HG03196 (cell line): Measurements from ENCODE around the gene STT3B.
A peak's percentile ranks its signal among the peaks of the same experiment; 100 is the strongest.
"Not testable (repeated sequence)": the region's sequence is repeated elsewhere in the genome, so short reads cannot be mapped to it uniquely, and the experiment has no call there.

ENCODE experiments used
- ATAC-seq: cut with Tn5 transposase; IDR thresholded peaks from one replicate; pipeline ENCODE4 v1.9.1; 2021; ENCODE audit not compliant: unreplicated experiment

Gene STT3B

DNA sequence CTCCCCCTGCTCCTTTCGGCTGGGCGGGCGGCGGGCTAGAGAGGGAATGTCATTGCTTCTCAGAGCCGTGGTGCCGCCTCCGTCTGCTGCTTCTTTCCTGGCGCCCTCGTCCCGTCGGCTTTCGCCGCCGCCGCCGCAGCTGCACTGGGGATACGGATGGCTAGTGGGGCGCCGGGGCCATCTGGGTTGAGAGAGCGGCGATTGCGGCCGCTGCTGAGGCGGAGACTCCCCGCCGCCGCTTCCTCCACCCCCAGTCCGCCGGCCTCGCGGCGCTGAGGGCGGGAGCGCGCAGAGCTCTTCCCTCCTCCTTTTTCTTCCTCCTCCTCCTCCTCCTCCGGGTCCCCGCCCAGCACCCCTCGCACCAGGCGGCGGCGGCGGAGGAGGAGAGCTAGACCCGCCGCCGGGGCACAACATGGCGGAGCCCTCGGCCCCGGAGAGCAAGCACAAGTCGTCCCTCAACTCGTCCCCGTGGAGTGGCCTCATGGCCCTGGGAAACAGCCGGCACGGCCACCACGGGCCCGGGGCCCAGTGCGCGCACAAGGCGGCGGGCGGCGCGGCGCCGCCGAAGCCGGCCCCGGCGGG is at the start of gene STT3B:
Gene STT3B (plus strand): TSS at position 339 of the 582 bp plus-strand sequence. CDS start 74 bp downstream, at position 413.
- ATAC-seq: peak; percentile 52

DNA sequence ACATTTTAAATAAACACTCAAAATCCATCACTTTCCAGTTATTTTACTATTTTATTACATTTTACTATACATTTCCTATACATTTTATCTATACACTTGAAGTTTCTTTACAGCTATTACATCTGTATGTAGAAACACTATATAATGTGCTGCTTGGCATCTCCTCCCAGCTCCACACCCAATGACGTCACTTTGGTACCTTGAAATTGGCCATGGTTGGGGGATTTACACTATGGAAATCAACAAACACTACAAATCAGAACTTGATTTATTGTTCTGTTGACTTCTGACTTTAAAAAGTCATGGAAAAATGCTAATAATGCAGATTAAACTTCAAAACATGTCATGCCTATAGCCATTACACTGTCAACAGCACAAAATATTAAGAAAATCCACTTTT is 48.9 kb upstream of the STT3B start:
- ATAC-seq: no peak

DNA sequence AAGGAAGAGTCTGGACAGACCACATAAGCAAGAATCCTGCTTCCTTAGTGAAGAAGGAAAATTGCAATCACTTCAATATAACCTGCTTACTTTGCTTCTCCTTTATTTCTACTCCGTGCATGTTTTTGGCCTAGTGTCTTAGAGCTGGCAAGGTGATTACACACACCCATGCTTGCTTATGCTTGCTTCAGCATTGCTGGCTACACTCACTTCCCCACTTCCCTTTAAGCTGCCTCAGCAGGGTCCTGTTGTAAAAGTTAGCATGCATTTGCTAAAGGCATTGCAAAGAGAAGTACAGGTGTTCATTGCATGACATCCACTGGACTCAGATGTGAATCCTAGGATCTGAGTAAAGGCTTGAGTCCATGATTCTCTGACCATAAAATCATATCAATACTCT is 47.5 kb upstream of the STT3B start:
- no peak for ATAC-seq

DNA sequence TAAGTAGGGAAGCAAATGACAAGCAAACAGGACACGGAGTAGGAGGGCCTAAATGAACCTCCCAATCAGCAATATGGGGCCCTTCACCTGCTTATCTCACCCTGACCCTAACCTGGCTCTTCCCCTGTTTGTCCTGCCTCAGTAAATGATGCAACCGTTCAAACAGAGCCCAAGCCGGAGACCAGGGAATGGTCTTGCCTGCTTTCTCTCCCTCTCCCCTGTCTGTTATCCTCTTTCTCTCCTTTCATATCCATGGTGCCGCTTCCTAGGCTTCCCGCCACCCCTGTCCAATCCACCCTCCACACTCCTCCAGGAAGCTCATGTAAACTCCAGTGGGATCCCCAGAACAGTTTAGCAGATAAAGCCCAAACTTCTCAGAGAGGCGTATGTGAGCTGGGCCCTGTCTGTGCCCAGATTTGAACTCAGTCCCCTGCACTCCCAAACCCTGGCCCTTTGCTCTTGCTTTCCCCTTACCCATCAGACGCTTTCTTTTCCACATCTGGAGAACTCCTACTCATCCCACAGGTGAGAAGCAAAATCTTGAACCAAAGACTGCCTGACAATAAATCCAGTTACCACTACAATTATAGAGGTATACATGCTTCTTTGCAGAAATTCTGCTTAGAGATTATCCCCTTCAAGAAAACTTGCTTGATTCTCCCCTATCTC is 45.7 kb upstream of the STT3B start:
- no peak for ATAC-seq

DNA sequence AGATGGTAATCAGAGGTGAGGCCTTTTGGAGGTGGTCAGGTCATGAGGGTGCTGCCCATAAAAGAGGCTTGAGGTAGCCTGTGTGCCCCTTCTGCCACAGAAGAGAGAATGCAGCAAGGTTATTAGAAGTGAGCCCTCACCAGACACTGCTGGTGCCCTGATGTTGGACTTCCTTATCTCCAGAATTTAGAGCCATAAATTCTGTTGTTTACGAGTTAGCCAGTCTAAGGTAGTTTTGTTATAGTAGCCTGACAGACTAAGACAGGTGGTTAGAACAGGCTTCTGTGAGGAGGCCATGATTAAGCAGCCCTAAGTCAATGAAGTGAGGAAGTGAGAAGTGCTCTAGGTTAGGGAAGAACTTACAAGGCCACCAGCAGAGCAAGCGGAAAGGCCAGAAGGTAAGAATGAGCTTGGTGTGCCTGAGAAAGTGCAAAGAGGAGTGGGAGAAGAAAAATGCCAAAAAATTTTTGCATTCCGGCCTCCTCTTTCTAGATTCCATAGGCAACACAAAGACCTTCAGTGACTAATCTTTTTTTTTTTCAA is 44.2 kb upstream of the STT3B start:
- no peak for ATAC-seq

DNA sequence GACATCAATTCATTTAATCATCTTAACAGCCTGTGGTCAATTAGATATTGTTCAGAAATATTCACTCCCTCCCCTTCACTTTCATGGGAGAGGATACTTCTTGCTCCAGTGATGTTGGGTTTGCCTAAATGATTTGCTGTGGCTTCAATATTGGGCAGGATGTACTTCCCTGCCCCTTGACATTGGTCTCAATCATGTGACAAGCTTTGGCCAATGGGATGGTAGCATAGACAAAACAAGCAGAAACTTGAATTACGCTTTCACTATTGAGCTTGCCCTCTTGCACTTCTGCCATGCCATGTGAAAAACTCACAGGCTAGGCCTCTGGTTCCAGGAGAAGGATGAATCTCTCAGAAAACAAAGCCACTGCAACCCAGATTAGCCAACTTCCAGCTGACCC is 42.2 kb upstream of the STT3B start:
- ATAC-seq: no peak

DNA sequence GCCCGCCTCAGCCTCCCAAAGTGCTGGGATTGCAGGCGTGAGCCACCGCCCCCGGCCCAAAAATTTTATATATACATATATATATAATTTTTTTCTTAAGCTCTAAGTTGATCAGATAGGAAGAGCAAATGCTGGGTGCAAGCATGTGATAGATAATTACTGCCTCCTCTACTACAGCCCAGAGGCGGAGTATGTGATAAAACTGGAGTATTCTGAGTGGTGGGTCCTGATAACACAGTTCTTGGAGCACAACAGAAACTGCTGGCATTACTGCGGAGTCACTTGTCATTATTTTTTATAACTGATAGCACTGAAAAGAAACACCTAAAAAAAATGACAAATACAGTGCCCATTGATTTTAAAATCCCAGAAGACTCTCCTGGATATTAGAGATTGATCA is 41.1 kb upstream of the STT3B start:
- no peak for ATAC-seq

DNA sequence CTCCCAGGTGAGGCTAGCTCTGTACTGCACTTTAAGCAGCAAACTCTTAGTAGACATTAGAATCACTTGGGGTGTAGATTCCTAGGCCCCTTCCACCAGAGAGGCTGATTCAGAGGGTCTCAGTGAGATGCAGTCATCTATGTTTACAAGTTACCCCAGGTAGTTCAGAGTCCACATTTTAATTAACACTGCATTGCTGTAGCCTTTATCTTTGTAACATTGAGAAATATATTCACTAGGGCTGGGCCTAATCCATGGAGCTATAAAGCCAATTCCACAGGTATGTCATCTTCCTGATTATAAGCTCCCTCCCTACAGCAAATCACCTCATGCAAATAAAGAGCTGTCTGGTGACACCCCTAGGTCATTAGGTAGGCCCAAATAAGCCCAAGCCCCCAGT is 39.6 kb upstream of the STT3B start:
- no peak for ATAC-seq

DNA sequence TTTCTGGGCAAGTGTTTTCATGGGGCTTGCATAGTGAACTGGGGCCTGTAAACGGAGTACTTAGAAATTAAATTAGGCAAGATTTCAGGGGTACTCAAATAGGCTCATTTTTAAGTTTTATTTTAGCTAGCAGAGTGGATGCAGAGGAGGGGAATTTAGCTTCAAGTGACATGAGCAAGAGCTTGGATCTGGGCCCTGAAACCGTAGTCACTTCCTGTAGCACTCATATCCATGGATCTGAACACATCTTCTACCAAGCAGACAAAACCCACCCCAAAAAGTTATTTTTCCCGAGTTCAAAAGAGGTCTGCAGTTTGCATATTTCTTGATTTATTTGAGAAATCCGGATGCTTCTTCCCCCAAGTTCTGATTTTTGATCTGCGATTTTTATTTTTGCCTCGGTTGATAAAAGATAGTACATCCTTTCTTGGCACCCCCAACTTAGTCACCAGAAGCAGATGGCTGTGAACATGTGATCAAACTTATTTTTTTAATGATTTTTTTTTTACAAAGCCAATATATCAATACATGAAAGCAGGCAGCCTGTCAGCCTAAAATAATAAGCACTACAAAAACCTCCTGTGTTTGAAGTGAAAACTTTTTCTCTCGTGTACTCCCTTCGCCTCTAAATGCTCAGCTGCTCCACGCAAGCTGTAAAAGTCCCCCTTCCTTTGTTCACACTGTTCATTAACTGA is 36.6 kb upstream of the STT3B start:
- ATAC-seq: no peak

DNA sequence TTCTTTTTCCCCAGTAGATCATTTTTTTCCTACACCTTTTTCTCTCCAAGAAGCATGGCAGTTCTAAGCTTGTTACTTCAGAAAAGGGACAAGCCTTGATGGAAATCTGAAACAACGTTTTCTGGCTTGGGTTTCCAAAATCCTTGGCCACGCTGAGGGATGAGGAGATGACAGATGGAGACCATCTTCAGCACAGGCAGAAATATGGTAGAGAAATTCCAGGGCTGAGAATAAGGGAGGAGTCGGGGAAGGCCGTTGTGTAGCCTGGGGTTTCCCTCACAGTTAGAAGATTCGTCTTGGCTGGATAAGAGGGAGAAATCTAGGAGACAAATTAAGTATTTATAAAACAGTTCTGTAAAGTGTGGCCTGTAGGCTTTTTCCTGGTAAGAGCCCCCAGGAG is 33.9 kb upstream of the STT3B start:
- ATAC-seq: no peak

DNA sequence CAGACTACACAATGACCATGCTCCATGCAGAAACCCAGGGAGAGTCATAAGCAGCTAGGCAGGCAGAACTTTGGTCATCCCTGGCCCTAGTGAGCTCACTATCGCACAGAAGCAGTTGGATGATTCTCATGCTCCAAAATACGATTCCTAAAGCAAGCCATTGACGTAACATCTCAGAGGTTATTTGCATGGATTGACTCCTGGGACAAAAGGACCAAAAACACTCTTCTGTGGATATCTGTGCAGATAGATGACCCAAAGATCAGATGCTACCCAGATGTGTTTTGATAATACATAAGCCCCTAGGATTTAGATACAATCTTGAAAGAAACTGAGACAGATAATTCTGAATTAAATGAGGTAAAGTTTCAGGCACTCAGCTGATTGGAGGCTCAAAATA is 33.4 kb upstream of the STT3B start:
- no peak for ATAC-seq

DNA sequence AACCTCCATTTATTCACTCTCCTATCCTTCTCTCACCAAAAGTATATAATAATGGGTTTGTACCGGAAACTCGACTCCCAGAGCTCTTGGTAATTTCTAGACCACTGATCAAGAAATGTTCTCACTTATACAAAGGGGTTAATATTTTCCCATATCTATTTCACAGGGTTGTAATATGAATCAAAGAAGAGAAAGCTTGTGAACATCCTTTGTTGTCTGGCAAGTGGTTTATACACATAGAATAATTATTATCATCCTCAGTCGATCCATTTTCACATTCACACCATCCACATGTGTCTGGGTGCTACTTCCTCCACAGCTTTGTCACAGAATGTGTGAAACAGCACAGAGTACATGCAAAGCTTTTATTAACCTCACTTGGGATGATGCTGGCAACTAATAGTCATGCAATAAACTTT is 29.9 kb upstream of the STT3B start:
- ATAC-seq: no peak

DNA sequence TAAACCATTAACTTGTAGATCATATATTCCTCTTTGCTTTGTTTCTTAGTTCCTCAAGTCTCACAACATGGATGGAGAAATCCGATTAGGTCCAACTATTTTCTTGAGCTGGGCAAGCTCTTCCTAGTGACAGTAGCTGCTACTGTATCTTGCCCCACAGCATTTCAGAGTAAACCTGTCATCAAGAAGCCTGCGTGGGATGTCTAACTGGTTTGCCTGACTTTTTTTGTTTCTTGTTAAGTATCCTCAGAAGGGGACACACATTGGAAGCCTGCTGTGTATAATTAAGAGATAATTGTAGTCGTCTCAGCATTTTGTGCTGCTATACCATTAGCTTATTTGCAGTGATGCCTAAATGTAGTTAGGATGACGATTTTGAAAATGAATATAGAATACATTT is 29.3 kb upstream of the STT3B start:
- no peak for ATAC-seq

DNA sequence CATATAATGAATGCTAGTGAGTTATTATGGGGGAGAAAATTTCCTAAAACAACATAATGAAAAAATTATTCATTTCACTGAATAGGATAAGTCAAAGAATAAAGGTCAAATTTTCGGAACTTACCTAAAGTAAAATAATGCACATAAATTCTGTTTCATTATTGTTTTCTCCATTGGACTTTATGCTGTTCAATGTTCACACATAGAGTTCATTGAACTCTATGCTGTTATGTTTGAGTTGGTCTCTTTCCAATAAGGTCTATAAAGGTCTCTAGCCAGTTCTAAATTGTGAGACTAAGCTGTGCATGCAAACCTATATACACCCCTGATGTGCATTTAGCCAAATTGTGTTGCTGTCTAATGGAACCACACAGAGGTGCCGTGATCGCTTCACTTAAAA is 28.5 kb upstream of the STT3B start:
- ATAC-seq: no peak

DNA sequence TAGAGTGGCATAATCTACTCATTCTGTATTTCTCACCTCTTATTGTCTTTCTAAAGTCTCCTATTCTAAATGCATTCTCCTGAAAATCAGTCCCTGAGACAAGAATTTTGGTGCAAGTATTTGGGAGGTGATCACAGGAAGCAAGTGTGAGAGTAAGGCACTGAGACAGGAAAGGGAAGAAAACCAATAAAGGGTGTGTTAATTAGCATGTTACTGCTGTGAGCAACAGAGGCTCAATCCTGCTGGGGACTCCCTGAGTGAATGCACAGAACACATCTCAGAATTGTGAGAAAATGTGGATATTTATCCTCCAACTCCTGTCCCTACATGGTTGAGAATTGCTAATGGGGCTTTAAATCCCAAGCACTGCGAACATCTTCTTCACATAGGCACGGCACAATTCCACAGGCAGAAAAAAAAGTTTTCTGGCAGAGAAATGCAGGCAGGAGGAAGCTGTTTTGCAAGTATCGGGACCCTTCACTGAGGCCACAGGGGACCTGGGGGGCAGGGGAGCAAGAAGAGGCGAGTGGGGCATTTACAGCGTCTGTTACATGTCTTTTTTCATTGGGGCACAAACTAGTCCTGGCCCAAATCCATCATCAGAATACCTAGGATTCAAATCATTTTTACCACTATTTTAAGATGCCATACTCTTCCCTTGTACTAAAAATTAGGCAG is 27.2 kb upstream of the STT3B start:
- no peak for ATAC-seq

DNA sequence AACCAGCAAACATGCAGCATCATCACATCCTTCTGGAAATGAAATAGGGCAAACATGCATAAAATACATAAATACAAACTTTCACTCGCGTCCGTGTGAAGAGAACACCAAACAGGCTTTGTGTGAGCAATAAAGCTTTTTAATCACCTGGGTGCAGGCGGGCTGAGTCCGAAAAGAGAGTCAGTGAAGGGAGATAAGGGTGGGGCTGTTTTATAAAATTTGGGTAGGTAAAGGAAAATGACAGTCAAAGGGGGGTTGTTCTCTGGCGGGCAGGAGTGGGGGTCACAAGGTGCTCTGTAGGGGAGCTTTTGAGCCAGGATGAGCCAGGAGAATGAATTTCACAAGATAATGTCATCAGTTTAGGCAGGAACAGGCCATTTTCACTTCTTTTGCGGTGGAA is 26.2 kb upstream of the STT3B start:
- not testable (repeated sequence) for ATAC-seq

DNA sequence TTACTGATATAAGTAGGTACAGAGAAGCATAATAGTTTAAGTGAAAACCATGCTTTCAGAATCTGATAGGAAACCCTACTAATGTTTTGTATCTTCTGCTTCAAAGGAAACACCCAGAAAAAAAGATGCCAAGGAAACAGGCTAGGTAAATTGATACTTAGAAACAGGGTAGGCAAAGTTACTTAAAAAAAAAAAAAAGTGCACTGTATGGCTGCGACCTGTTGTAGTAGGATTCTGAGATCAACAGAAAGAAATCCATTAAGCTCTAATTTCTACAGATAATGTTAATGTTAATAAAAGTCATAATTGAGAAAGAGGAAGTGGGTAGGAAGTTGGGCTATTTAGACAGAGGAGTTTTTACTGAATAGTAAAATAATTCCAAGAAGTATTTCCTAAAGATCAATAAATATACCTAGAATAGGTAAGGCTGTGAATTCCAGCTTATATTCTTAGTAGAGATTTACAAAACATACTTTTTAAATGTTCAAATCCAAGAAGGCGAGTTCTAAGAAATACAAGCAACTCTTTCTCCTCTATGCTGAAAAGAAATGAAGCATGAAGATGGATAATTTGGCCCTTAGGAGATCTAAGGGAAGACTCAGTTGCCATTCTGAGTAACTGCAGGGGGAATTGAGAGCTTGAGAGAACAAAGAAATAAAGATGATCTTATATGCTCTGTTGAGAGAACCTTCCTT is 24.1 kb upstream of the STT3B start:
- no peak for ATAC-seq

DNA sequence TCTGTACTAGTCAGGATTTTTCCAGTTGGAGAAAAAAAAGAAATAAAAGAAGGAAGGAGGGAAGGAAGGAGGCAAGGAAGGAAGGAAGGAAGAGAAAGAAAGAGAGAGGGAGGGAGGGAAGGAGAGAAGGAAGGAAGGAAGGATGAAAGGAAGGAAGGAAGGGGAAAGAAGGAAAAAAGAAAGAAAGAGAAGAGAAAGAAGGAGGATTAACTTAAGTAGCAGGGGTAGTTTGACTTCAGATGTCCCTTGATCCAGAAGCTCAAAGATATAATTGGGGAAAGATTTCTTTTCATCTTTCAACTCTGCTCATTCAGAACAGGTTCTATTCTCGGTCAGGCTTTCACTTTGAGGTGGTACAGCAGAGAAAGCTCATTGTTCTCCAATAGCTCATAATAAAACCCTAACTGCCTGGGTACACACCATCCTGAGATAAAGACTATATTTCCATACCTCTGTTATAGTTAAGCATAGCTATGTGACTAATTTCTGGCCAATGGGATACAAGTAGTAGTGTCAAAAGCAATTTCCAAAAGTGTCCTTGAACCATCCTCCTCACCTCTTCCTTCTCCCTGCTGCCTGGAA is 23.5 kb upstream of the STT3B start:
- ATAC-seq: no peak

DNA sequence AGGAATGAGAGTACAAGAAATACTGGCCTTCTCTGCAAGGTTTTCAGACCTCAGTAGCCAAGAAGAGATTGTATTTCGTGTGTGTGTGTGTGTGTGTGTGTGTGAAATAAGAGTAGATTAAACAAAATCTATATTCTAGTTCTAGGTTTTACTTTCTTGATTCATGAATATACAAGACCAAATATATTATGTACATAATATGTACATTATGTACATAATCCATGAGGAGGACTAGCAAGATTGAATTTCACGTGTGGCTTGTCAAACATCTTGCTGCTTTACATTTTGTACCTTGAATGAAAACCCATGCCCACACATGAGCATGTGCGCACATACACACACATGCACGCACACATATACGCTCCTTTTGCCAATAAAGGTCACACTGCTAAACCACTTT is 18.2 kb upstream of the STT3B start:
- no peak for ATAC-seq

DNA sequence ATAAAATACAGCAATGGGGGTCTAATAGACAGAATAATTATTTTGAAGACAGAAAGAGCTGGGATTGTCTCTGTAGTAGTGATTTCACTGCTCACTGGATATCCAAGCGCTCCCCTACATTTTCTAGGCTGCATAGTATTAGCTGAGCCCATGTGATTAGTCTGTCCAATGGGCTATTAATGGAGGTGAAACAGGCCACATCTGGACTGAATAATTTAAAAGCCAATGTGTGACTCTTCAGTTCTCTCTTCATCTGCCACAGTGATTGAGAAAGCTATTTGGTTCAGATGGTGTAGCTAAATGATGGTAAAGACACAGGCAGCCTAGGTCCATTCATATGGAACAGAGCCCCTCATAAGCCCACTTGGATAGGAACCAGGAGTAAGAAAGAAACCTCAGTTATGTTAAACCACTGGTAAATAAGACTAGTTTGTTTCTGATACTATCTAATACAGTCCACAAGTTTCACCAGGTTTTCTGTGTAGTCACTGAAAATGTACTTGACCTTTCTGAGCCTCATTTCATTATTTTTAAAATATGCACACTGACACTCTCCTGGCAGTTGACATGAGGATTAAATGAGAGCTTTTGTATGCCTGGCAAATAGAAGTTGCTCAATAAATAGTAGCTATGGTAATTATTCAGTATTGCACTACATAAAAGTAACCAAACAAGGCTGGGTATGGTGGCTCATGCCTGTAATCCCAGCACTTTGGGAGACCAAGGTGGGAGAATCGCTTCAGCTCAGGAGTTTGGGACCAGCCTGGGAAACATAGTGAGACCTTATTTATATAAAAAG is 17.0 kb upstream of the STT3B start:
- ATAC-seq: no peak
